ENCODE measurements around the gene MAP2K7.
"Not testable (repeated sequence)": the region's sequence is repeated elsewhere in the genome, so short reads cannot be mapped to it uniquely, and the experiment has no call there.

Gene MAP2K7

GRCh38 chr19:7903244-7904073, at the start of gene MAP2K7:
TSS of gene MAP2K7 (plus strand) at chr19:7903877. CDS start at chr19:7903945, 68 bp downstream.
- peak; percentile 98 for DNase-seq

GRCh38 chr19:7855426-7856108, 48.1 kb upstream of the MAP2K7 start:
- no peak for DNase-seq

- no peak for DNase-seq
Observed at GRCh38 chr19:7856109-7856591, 47.5 kb upstream of the MAP2K7 start.

- no peak for DNase-seq
Observed at GRCh38 chr19:7856679-7857663, 46.7 kb upstream of the MAP2K7 start.

GRCh38 chr19:7857727-7858108, 46.0 kb upstream of the MAP2K7 start:
- no peak for DNase-seq

- no peak for DNase-seq
Observed at GRCh38 chr19:7858109-7858770, 45.4 kb upstream of the MAP2K7 start.

- not testable (repeated sequence) for DNase-seq
Observed at GRCh38 chr19:7859087-7859486, 44.6 kb upstream of the MAP2K7 start.

- DNase-seq = no peak
Observed at GRCh38 chr19:7859831-7860713, 43.6 kb upstream of the MAP2K7 start.

- no peak for DNase-seq
Observed at GRCh38 chr19:7860714-7861618, 42.7 kb upstream of the MAP2K7 start.

GRCh38 chr19:7861619-7862412, 41.9 kb upstream of the MAP2K7 start:
- DNase-seq = no peak

- no peak for DNase-seq
Observed at GRCh38 chr19:7862413-7862951, 41.2 kb upstream of the MAP2K7 start.

GRCh38 chr19:7863157-7863970, 40.3 kb upstream of the MAP2K7 start:
- no peak for DNase-seq

GRCh38 chr19:7863971-7864689, 39.5 kb upstream of the MAP2K7 start:
- no peak for DNase-seq

GRCh38 chr19:7864690-7865074, 39.0 kb upstream of the MAP2K7 start:
- no peak for DNase-seq

- no peak for DNase-seq
Observed at GRCh38 chr19:7865262-7865911, 38.3 kb upstream of the MAP2K7 start.

- no peak for DNase-seq
Observed at GRCh38 chr19:7866399-7867091, 37.1 kb upstream of the MAP2K7 start.
